SHP77 treated with DMSO at 0.1 percent for 48 hours (cell line): ENCODE measurements around the gene CALHM6.
A peak's percentile ranks its signal among the peaks of the same experiment; 100 is the strongest.

Experiments used
- DNase-seq: peaks from one replicate; lab custom pipeline; 2025; lab: John Stamatoyannopoulos, UW

CALHM6 gene

GRCh38 chr6:116461331-116461931, at the start of gene CALHM6:
TSS of gene CALHM6 (plus strand) at chr6:116461375. CDS start at chr6:116461930, 555 bp downstream.
- no peak for DNase-seq

GRCh38 chr6:116412270-116412669, 48.9 kb upstream of the CALHM6 start:
- DNase-seq, result no peak

- no peak for DNase-seq
Measured at GRCh38 chr6:116413357-116413756, 47.8 kb upstream of the CALHM6 start.

GRCh38 chr6:116417661-116418060, 43.5 kb upstream of the CALHM6 start:
- no peak for DNase-seq

- DNase-seq, result no peak
Measured at GRCh38 chr6:116419069-116419786, 41.9 kb upstream of the CALHM6 start.

GRCh38 chr6:116420341-116420740, 40.8 kb upstream of the CALHM6 start:
- no peak for DNase-seq

- DNase-seq, result no peak
Measured at GRCh38 chr6:116422238-116422637, 38.9 kb upstream of the CALHM6 start.

GRCh38 chr6:116424001-116424400, 37.2 kb upstream of the CALHM6 start:
- DNase-seq, result peak; percentile 20

GRCh38 chr6:116426551-116426950, 34.6 kb upstream of the CALHM6 start:
- no peak for DNase-seq

GRCh38 chr6:116429111-116429510, 32.1 kb upstream of the CALHM6 start:
- DNase-seq, result no peak

GRCh38 chr6:116430860-116431259, 30.3 kb upstream of the CALHM6 start:
- no peak for DNase-seq

- DNase-seq, result no peak
Measured at GRCh38 chr6:116431964-116432595, 29.1 kb upstream of the CALHM6 start.

- no peak for DNase-seq
Measured at GRCh38 chr6:116433206-116433712, 27.9 kb upstream of the CALHM6 start.

- DNase-seq, result no peak
Measured at GRCh38 chr6:116434056-116434725, 27.0 kb upstream of the CALHM6 start.

- no peak for DNase-seq
Measured at GRCh38 chr6:116436586-116436985, 24.6 kb upstream of the CALHM6 start.

- no peak for DNase-seq
Measured at GRCh38 chr6:116437656-116438055, 23.5 kb upstream of the CALHM6 start.

GRCh38 chr6:116438590-116439448, 22.4 kb upstream of the CALHM6 start:
- no peak for DNase-seq

- no peak for DNase-seq
Measured at GRCh38 chr6:116439522-116440051, 21.6 kb upstream of the CALHM6 start.

GRCh38 chr6:116443105-116443504, 18.1 kb upstream of the CALHM6 start:
- no peak for DNase-seq

- DNase-seq, result no peak
Measured at GRCh38 chr6:116444092-116444491, 17.1 kb upstream of the CALHM6 start.

- DNase-seq, result no peak
Measured at GRCh38 chr6:116444575-116444974, 16.6 kb upstream of the CALHM6 start.
